Nephron progenitor cell (in vitro differentiated cells): ENCODE data around the gene GSG1L.

Experiments
- DNase-seq: peaks from one replicate; pipeline ENCODE4 v3.0.0; 2021
- H3K27ac Mint-ChIP-seq: 2 replicates; pipeline ENCODE4 v1.8.0; 2021; ENCODE audit warnings: mild to moderate bottlenecking, moderate library complexity, mixed read lengths
- H3K27me3 Mint-ChIP-seq: 2 replicates; pipeline ENCODE4 v1.8.0; 2021; ENCODE audit warnings: mild to moderate bottlenecking, low read depth, mixed read lengths; ENCODE audit not compliant: poor library complexity
- H3K36me3 Mint-ChIP-seq: 2 replicates; pipeline ENCODE4 v1.8.0; 2021; ENCODE audit warnings: low read depth, mixed read lengths
- H3K4me1 Mint-ChIP-seq: 2 replicates; pipeline ENCODE4 v1.8.0; 2021; ENCODE audit warnings: mixed read lengths
- H3K4me3 Mint-ChIP-seq: 2 replicates; pipeline ENCODE4 v1.8.0; 2021; ENCODE audit warnings: mild to moderate bottlenecking, moderate library complexity, mixed read lengths
- H3K9me3 Mint-ChIP-seq: 2 replicates; pipeline ENCODE4 v1.8.0; 2021; ENCODE audit warnings: mild to moderate bottlenecking, moderate library complexity, mixed read lengths
- CTCF ChIP-seq: fragments of 200-600 bp; sonication (generic); IDR thresholded peaks from 2 replicates; pipeline ENCODE4 v1.5.0; 2021; ENCODE audit warnings: antibody characterized with exemption

Gene GSG1L

GRCh38 chr16:27822996-27823395 is 240.5 kb downstream of the GSG1L start:
- no peaks in the 10 kb centered on the region for H3K36me3 Mint-ChIP-seq
- peaks cover 14% of the 10 kb centered on the region for H3K4me1 Mint-ChIP-seq
- H3K4me3 Mint-ChIP-seq, result no peak overlapping the region
- H3K9me3 Mint-ChIP-seq, result no peaks in the 10 kb centered on the region
- no peak for DNase-seq
- no peak for TF ChIP-seq CTCF
- peaks cover 18% of the 10 kb centered on the region for H3K27me3 Mint-ChIP-seq
- H3K27ac Mint-ChIP-seq, result no peak overlapping the region

DNA sequence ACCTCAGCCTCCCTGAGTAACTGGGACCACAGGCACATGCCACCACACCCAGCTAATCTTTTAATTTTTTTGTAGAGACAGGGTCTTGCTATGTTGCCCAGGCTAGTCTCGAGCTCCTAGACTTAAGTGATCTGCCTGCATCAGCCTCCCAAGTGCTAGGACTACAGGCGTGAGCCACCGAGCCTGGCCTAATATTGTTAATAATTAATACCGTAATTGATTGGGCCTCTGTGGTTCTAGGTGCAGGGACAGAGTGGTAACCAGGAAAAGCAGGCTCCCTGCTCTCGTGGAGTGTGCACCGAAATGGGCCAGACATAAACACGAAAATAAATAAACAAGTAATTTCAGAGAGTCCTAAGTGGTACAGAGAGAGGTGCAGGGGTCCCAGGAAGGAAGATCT is 241.0 kb downstream of the GSG1L start:
- no peak for TF ChIP-seq CTCF
- H3K4me1 Mint-ChIP-seq, result peaks cover 14% of the 10 kb centered on the region
- H3K4me3 Mint-ChIP-seq, result no peak overlapping the region
- H3K27ac Mint-ChIP-seq, result no peak overlapping the region
- H3K9me3 Mint-ChIP-seq, result no peaks in the 10 kb centered on the region
- no peak for DNase-seq
- peaks cover 14% of the 10 kb centered on the region for H3K27me3 Mint-ChIP-seq
- H3K36me3 Mint-ChIP-seq, result no peaks in the 10 kb centered on the region

GRCh38 chr16:27820646-27821345 is 242.7 kb downstream of the GSG1L start:
- H3K27ac Mint-ChIP-seq, result no peak overlapping the region
- no peak for TF ChIP-seq CTCF
- H3K27me3 Mint-ChIP-seq, result peaks cover 12% of the 10 kb centered on the region
- H3K4me3 Mint-ChIP-seq, result no peak overlapping the region
- H3K4me1 Mint-ChIP-seq, result peaks cover 14% of the 10 kb centered on the region
- no peak for DNase-seq
- H3K9me3 Mint-ChIP-seq, result no peaks in the 10 kb centered on the region
- no peaks in the 10 kb centered on the region for H3K36me3 Mint-ChIP-seq

- no peak for DNase-seq
- peaks cover 14% of the 10 kb centered on the region for H3K4me1 Mint-ChIP-seq
- no peaks in the 10 kb centered on the region for H3K36me3 Mint-ChIP-seq
- no peak for TF ChIP-seq CTCF
- peaks cover 12% of the 10 kb centered on the region for H3K27me3 Mint-ChIP-seq
- no peaks in the 10 kb centered on the region for H3K9me3 Mint-ChIP-seq
- no peak overlapping the region for H3K4me3 Mint-ChIP-seq
- no peak overlapping the region for H3K27ac Mint-ChIP-seq
These were observed 243.5 kb downstream of the GSG1L start for GRCh38 chr16:27819881-27820610.

GRCh38 chr16:27819356-27819755 is 244.2 kb downstream of the GSG1L start:
- peaks cover 14% of the 10 kb centered on the region for H3K4me1 Mint-ChIP-seq
- no peak for DNase-seq
- TF ChIP-seq CTCF, result no peak
- H3K36me3 Mint-ChIP-seq, result no peaks in the 10 kb centered on the region
- peaks cover 12% of the 10 kb centered on the region for H3K27me3 Mint-ChIP-seq
- H3K27ac Mint-ChIP-seq, result no peak overlapping the region
- no peaks in the 10 kb centered on the region for H3K9me3 Mint-ChIP-seq
- no peak overlapping the region for H3K4me3 Mint-ChIP-seq

- H3K9me3 Mint-ChIP-seq, result no peaks in the 10 kb centered on the region
- H3K36me3 Mint-ChIP-seq, result no peaks in the 10 kb centered on the region
- DNase-seq, result no peak
- no peak overlapping the region for H3K4me3 Mint-ChIP-seq
- no peak overlapping the region for H3K27ac Mint-ChIP-seq
- peaks cover 12% of the 10 kb centered on the region for H3K27me3 Mint-ChIP-seq
- H3K4me1 Mint-ChIP-seq, result peaks cover 9% of the 10 kb centered on the region
- no peak for TF ChIP-seq CTCF
These were observed 245.3 kb downstream of the GSG1L start for GRCh38 chr16:27818246-27818645.
